ENCODE data around the gene SHROOM4.

The SHROOM4 gene

GRCh38 chrX:50618788-50619558, 195.0 kb downstream of the SHROOM4 start:
- no peak for DNase-seq (ENCODE audit: low read depth in 1 of 2, low spot score in 1 of 2)

GRCh38 chrX:50617183-50617582, 196.8 kb downstream of the SHROOM4 start:
- DNase-seq (ENCODE audit: low read depth in 1 of 2, low spot score in 1 of 2) = no peak

- DNase-seq (ENCODE audit: low read depth in 1 of 2, low spot score in 1 of 2) = no peak
Measured at GRCh38 chrX:50615570-50616158, 198.3 kb downstream of the SHROOM4 start.

GRCh38 chrX:50614460-50614859, 199.5 kb downstream of the SHROOM4 start:
- DNase-seq (ENCODE audit: low read depth in 1 of 2, low spot score in 1 of 2) = no peak

GRCh38 chrX:50613846-50614245, 200.1 kb downstream of the SHROOM4 start:
- DNase-seq (ENCODE audit: low read depth in 1 of 2, low spot score in 1 of 2) = no peak

GRCh38 chrX:50609796-50610195, 204.2 kb downstream of the SHROOM4 start:
- DNase-seq (ENCODE audit: low read depth in 1 of 2, low spot score in 1 of 2) = no peak

GRCh38 chrX:50606300-50606950, 207.6 kb downstream of the SHROOM4 start:
- no peak for DNase-seq (ENCODE audit: low read depth in 1 of 2, low spot score in 1 of 2)

GRCh38 chrX:50596056-50596455, 217.9 kb downstream of the SHROOM4 start:
- DNase-seq (ENCODE audit: low read depth in 1 of 2, low spot score in 1 of 2) = no peak

- no peak for DNase-seq (ENCODE audit: low read depth in 1 of 2, low spot score in 1 of 2)
Measured at GRCh38 chrX:50594788-50595187, 219.2 kb downstream of the SHROOM4 start.

- DNase-seq (ENCODE audit: low read depth in 1 of 2, low spot score in 1 of 2) = no peak
Measured at GRCh38 chrX:50586980-50587379, 227.0 kb downstream of the SHROOM4 start.

GRCh38 chrX:50586407-50586806, 227.6 kb downstream of the SHROOM4 start:
- no peak for DNase-seq (ENCODE audit: low read depth in 1 of 2, low spot score in 1 of 2)

- DNase-seq (ENCODE audit: low read depth in 1 of 2, low spot score in 1 of 2) = no peak
Measured at GRCh38 chrX:50581405-50581804, 232.6 kb downstream of the SHROOM4 start.

GRCh38 chrX:50579955-50580354, 234.0 kb downstream of the SHROOM4 start:
- DNase-seq (ENCODE audit: low read depth in 1 of 2, low spot score in 1 of 2) = peak in 1 of 2 donors; percentile 8

- DNase-seq (ENCODE audit: low read depth in 1 of 2, low spot score in 1 of 2) = no peak
Measured at GRCh38 chrX:50577326-50577725, 236.7 kb downstream of the SHROOM4 start.

- no peak for DNase-seq (ENCODE audit: low read depth in 1 of 2, low spot score in 1 of 2)
Measured at GRCh38 chrX:50567636-50568035, 246.4 kb downstream of the SHROOM4 start.

- DNase-seq (ENCODE audit: low read depth in 1 of 2, low spot score in 1 of 2) = no peak
Measured at GRCh38 chrX:50565718-50566117, 248.3 kb downstream of the SHROOM4 start.
